HG03469 (cell line): ENCODE results near the gene GGNBP2.
"Not testable (repeated sequence)": the region's sequence is repeated elsewhere in the genome, so short reads cannot be mapped to it uniquely, and the experiment has no call there.

ENCODE experiments used
- ATAC-seq: cut with Tn5 transposase; IDR thresholded peaks from one replicate; pipeline ENCODE4 v1.9.1; 2021; ENCODE audit warnings: mild to moderate bottlenecking, moderate library complexity, moderate number of reproducible peaks; ENCODE audit not compliant: unreplicated experiment

Gene GGNBP2

GRCh38 chr17:36600465-36600864 lies 55.7 kb downstream of the GGNBP2 start:
- ATAC-seq: no peak

GRCh38 chr17:36600936-36601302 lies 56.2 kb downstream of the GGNBP2 start:
- ATAC-seq: no peak

DNA sequence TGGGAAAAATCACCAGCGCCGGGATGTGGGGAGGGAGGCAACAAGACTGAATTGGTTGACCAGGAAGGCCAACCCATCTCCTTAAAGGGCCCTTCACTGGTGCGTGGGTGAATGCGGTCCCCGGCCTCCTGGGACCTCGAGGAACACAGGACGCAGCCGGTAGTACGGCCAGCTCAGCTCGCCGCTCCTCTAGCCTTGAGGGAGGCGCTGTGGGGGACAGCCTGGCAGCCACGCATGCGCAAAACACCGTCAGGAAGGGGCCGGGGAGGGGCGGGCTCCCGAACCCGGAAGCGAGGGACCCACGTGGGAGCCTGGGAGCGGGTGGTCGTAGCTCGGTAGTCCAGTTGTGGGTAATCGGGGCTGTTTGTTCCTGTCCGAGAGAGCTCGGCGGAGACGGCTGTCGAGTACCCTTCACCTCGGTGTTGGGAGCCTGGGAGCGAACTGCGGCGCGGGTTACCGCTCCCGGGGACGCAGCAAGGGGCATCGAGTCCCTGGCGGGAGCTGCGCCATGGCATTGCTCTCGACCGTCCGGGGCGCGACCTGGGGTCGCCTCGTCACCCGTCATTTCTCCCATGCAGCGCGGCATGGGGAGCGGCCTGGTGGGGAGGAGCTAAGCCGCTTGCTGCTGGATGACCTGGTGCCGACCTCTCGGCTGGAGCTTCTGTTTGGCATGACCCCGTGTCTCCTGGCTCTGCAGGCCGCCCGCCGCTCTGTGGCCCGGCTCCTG lies 56.7 kb downstream of the GGNBP2 start, which contains the start of gene MRM1:
MRM1 (plus strand) TSS at position 281 of the 727 bp plus-strand sequence; CDS start at position 509, 228 bp downstream.
- ATAC-seq: no peak

DNA sequence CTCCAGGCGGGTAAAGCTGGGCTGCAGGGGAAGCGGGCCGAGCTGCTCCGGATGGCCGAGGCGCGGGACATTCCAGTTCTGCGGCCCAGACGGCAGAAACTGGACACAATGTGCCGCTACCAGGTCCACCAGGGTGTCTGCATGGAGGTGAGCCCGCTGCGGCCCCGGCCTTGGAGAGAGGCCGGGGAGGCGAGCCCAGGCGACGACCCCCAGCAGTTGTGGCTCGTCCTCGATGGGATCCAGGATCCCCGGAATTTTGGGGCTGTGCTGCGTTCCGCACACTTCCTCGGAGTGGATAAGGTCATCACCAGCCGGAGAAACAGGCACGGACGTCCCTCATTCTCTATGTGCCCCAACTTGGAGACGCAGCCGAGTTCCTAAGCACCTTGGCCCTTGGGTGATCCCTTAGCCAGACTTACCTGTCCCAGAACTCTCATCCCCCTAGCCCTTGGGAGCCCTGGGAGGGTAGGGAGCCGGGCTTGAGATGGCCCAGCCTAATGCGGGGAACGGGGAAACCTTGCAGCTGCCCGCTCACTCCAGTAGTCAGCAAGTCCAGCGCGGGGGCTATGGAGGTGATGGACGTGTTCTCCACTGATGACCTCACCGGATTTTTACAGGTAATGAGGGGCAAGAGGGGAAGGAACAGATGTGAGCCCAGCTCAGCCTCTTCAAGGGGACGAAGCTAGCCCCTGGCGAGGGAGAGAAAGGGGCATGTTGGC lies 57.5 kb downstream of the GGNBP2 start:
- ATAC-seq: no peak

GRCh38 chr17:36602924-36603384 lies 58.2 kb downstream of the GGNBP2 start:
- no peak for ATAC-seq

DNA sequence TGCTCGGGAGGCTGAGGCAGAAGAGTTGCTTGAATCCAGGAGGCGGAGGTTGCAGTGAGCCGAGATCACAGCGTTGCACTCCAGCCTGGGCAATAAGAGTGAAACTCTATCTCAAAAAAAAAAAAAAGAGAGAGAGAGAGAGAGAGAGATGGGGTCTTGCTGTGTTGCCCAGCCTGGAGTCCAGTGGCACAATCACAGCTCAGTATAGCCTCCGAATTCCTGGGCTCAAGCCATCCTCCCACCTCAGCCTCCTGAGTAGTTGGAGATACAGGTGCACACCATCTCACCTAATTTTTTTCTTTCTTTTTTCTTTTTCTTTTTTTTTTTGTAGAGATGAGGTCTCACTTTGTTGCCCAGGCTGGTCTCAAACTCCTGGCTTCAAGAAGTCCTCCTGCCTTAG lies 60.3 kb downstream of the GGNBP2 start:
- ATAC-seq: not testable (repeated sequence)

- no peak for ATAC-seq
Observed at GRCh38 chr17:36608280-36608679, 63.6 kb downstream of the GGNBP2 start.

DNA sequence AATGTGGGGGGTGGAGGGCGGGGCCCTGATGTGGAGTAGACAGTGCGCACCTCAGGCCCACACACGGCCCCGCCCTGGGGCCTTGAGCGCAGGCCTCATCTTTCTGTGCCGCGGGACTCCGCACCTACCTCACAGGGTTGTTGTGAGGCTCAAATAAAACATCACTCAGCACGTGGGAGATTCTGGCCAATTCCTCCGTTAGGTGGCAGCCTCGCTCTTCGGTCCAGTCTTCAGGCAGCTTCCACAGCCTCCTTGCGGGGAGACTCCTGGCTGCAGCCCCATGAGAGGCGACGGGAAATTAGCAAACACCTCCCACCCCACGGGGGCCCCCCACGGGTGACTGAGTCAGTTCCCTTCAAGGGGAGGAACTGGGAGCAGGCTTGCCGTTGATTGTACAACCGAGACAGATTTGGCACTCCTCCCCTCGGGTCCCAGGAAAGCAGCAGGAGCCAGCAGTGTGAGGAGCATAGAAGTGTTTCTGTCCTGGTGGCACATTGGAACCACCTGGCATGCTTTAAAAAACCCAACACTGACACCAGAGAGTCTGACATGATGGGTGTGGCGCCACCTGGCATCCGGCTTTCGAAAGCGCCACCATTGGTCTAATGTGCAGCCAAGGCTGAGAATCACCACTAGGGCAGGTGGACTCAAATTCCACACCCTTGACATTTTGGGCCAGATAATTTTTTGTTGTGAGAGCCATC lies 64.2 kb downstream of the GGNBP2 start:
- no peak for ATAC-seq

DNA sequence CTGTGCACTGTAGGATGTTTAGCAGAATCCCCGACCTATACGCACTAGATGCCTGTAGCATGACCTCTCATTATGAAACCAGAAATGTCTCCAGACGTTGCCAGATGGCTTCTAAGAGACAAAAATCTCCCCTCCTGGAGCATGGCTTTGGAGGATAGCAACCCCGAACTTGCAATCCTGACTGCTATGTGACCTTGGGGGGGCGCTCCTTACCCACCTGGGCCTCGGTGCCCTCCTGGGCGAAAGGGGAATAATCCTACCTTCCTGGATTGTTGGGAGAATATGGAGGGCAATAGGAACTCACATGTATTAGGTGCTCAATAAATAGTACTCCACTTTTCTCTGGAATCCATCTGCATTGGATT lies 64.8 kb downstream of the GGNBP2 start:
- ATAC-seq: no peak

DNA sequence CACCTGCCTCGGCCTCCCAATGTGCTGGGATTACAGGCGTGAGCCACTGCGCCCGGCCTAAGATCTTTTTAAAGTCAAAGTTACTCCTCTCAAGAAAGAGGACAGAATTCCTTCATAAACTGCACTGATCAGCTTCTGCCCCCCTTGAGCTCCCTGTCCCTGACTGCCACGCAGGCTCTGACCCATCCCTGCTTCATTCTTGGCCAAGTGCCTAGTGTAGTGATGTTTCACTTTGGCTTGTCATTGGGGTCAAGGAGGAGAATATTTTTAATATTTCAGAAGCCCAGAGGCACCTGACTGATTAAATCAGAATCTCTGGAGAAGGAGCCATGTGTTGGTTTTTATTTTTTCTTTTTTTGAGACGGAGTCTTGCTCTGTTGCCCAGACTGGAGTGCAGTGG lies 65.8 kb downstream of the GGNBP2 start:
- ATAC-seq: no peak

- ATAC-seq: no peak
Observed at GRCh38 chr17:36611345-36612072, 66.8 kb downstream of the GGNBP2 start.

DNA sequence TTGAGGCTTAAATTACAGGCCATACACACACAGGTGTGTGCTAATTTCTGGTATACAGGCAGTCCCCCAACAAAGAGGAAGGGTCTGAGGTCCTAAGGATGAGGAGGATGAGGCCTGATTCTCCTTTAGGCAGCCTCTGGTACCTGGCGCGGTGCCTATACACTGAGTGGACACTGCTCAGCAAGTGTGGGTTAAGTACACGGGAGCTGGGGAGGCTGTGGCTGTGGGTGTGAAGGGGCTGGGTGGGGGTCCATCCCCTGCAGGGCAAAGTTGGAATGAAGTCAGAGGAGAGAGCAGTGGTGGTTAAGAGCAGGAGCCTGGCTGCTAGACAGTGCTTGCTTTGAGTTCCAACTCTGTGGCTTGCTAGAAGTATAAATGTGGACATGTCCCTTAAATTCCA lies 67.6 kb downstream of the GGNBP2 start:
- no peak for ATAC-seq

DNA sequence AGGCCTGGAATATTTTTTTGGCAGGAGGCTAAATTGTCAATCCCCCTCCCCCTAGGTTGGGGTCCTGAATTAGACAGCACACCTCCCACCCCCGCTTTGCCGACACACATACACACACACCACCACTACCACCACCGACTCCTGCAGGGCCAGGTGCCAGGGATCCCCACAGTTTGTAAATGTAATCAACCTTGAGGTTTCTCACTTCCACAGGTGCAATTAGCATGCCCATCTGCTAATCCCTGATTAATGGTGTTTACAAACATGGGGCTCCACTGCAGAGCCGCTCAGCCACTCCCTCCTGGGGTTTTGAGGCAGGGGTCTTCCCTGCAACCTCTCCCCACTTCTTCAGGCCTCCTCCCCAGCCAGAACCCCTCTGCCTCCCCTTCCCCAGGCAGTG lies 68.4 kb downstream of the GGNBP2 start:
- ATAC-seq: no peak

GRCh38 chr17:36614081-36614480 lies 69.4 kb downstream of the GGNBP2 start:
- ATAC-seq: no peak

DNA sequence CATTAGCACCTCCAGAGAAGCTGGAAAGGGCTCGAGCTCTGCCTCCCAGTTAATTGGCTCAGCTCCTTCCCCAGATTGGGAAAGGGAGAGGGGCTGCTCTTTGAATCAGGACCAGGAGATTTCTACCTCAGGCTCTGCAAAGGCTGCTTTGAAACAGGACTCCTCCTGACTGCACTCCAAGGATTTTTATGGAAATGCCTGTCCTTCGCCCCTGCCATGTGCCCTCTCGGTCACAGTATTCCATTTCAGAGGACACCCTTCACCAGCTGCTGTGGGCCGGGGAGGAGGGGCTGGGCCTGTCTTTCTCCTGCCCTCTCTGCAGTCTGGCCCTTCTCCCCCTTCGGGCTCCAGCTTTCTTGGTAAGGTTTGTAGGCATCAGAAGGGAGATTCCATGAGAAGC lies 70.2 kb downstream of the GGNBP2 start:
- ATAC-seq: no peak

DNA sequence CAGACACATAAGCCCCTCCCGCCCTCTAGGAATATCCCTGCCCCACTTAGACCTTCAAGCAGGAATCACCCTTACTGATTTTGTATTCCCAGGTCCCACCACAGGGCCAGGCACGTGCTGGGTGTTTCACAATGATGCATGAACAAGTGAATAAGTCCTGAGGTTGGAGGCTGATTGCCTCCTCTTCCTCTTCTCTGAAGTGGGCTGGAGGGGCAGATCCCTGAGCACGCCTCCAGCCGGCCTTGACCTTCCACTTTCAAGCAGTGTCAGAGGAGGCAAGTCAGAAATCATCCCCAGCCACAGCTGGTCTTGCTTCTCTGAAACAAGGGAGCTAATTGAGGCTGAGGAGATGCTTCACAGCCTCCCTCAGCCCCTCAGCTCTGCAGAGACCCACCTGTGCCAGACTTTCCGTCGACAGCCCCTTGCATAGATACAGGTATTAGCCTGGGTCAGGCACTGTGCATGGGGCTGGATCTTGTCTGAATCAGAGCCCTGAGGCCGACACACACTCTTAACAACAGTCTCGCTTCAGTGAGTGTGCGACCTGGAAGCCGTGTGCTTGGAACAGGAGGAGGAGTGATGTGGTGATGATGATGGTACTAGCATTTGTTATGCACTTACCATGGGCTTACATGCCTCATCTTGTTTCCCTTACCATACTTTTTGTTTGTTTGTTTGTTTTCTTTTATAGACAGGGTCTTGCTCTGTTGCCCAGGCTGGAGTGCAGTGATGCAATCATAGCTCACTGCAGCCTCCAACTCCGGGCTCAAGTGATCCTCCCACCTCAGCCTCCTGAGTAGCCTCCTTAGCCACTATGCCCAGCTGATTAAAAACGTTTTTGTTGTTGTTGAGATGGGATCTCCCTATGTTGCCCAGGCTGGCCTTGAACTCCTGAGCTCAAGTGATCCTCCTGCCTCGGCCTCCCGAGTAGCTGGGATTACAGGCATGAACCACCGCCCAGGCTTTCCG lies 71.6 kb downstream of the GGNBP2 start:
- ATAC-seq: no peak

GRCh38 chr17:36617773-36618172 lies 73.1 kb downstream of the GGNBP2 start:
- ATAC-seq: no peak

GRCh38 chr17:36623281-36623680 lies 78.6 kb downstream of the GGNBP2 start:
- ATAC-seq: no peak

DNA sequence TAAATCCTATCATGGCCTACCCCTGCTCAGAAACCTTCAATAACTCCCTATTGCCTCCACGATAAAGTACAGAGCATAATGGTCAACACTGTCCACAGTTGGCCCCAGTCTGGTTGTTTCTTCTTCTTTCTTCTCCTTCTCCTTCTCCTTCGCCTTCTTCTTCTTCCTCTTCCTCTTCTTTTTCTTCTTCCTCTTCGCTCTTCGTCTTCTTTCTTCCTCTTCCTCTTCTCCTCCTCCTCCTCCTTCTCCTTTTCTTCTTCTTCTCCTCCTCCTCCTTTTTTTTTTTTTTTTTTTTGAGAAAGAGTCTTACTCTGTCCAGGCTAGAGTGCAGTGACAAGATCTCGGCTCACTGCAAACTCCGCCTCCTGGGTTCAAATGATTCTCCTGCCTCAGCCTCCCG lies 80.5 kb downstream of the GGNBP2 start:
- ATAC-seq: no peak

GRCh38 chr17:36627101-36627500 lies 82.4 kb downstream of the GGNBP2 start:
- no peak for ATAC-seq
